ENCODE measurements around the gene SLC30A7. TPM values are rescaled to one million over a fixed set of nuclear protein-coding genes. Genes with fewer than 3 reads are reported as not detected.

The SLC30A7 gene
- total and polyA plus RNA-seq, 4 donors: 6.0 to 38.9 (median 10.9) TPM

DNA sequence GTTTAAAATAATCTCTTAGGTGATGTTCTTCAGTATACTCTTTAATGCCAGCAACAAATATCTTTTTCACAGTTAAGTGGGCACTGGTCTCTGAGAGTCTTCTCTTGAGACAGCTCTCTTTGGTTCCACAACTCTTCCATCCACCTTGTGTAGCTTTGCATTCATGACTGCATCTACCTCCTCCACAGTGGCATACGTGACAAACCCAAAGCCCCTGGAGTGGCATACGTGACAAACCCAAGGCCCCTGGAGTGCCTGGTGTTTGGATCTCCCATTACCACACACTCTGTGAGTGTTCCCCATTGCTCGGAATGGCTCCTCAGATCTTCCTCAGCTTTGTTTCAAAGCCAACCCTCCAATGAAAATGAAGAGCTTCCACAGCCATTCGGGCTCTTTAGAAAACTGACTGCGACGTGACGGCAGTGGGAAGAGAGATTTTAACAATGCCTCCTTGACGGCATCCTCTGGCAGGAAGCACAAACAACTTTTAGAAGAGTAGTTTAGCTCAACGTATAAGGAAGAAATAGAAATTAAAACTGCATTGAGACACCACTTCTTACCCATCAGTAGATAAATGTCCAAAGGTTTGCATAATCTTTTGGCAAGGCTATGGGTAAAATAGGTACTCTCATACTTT is 45.8 kb downstream of the SLC30A7 start:
- no peak for TF ChIP-seq ZBTB33 (IDR thresholded peaks at IDR 0.05)
- no peak for TF ChIP-seq GABPA (IDR thresholded peaks at IDR 0.05 in 1 of 2, conservative IDR thresholded peaks at IDR 0.05 in 1 of 2)
- TF ChIP-seq, protein P1, sequence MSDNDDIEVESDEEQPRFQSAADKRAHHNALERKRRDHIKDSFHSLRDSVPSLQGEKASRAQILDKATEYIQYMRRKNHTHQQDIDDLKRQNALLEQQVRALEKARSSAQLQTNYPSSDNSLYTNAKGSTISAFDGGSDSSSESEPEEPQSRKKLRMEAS (IDR thresholded peaks at IDR 0.05): no peak
- no peak for TF ChIP-seq EGR1 (IDR thresholded peaks at IDR 0.05; ENCODE audit: low read depth in 2 of 2)
- TF ChIP-seq NR2F2 (IDR thresholded peaks at IDR 0.05): no peak
- TF ChIP-seq JUND (IDR thresholded peaks at IDR 0.05): no peak
- no peak for TF ChIP-seq TAF1 (conservative IDR thresholded peaks at IDR 0.05)
- TF ChIP-seq FOXA1 (IDR thresholded peaks at IDR 0.05): no peak
- no peak for TF ChIP-seq SP1 (IDR thresholded peaks at IDR 0.05)
- TF ChIP-seq YY1 (IDR thresholded peaks at IDR 0.05): no peak
- Histone ChIP-seq H3K9me3 (ENCODE audit: control insufficient read depth in 4 of 4, low read length in 3 of 4) (no peaks in the 10 kb centered on the region), H3K27ac (ENCODE audit: low read depth in 1 of 2, low read length in 2 of 2) (no peak overlapping the region), H3K27me3 (ENCODE audit: control insufficient read depth in 4 of 4, insufficient read depth in 4 of 4, low read length in 3 of 4) (no peaks in the 10 kb centered on the region), H3K36me3 (ENCODE audit: control insufficient read depth in 4 of 4, insufficient read depth in 3 of 4, low read depth in 1 of 4, low read length in 3 of 4) (peaks cover 2 to 11% (median 3%) of the 10 kb centered on the region in 4 donors), H3K9ac (ENCODE audit: low read depth in 1 of 2, low read length in 2 of 2) (no peak overlapping the region), H3K4me3 (ENCODE audit: low read depth in 1 of 3, low read length in 3 of 3) (no peak overlapping the region), H3K4me1 (ENCODE audit: control insufficient read depth in 4 of 4, insufficient read depth in 4 of 4, low read length in 3 of 4) (no peaks in the 10 kb centered on the region)
- no peak for DNase-seq (ENCODE audit: low spot score)
- WGBS: 96% methylated on average over 9 of the region's 9 CpGs

DNA sequence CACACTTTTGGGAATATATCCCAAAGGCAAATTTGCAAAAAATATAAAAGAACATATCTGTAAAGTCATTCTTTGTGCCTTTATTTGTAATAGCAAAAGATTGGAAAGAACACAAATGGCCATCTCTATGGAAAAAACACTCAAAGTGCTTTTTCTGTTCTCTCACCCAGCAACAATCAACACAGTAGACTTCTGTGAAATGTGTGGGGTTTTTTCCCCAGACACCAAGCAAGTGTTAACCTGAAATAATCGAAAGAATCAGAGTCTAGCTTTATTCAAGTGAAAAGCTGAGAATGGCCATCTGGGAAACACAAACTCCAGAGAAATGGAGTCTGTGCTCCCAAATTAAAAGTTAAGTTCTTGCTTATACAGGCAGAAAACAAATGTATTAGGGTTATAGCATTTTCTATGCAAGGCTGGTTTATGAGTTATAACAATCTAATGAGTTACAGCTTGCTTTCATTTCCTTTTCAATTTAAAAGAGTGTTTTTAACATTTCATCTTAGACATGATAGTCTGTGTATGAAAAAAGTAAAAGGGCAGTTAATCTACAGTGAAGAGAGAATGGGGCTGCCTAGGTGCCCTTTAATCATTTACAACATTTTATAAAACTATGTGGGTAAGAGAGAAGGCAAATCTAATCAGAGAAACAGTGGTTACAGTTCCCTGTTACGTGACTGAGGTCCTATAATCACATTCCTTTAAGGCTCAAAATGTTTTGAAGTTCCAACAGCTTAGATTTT is 46.6 kb downstream of the SLC30A7 start:
- Histone ChIP-seq H3K27me3 (ENCODE audit: control insufficient read depth in 4 of 4, insufficient read depth in 4 of 4, low read length in 3 of 4) (no peaks in the 10 kb centered on the region), H3K4me1 (ENCODE audit: control insufficient read depth in 4 of 4, insufficient read depth in 4 of 4, low read length in 3 of 4) (no peaks in the 10 kb centered on the region), H3K36me3 (ENCODE audit: control insufficient read depth in 4 of 4, insufficient read depth in 3 of 4, low read depth in 1 of 4, low read length in 3 of 4) (peaks cover 2 to 11% (median 3%) of the 10 kb centered on the region in 4 donors), H3K9me3 (ENCODE audit: control insufficient read depth in 4 of 4, low read length in 3 of 4) (no peaks in the 10 kb centered on the region), H3K4me3 (ENCODE audit: low read depth in 1 of 3, low read length in 3 of 3) (no peak overlapping the region), H3K9ac (ENCODE audit: low read depth in 1 of 2, low read length in 2 of 2) (no peak overlapping the region), H3K27ac (ENCODE audit: low read depth in 1 of 2, low read length in 2 of 2) (no peak overlapping the region)
- no peak for DNase-seq (ENCODE audit: low spot score)
- TF ChIP-seq ZBTB33 (IDR thresholded peaks at IDR 0.05): no peak
- TF ChIP-seq, protein P2, sequence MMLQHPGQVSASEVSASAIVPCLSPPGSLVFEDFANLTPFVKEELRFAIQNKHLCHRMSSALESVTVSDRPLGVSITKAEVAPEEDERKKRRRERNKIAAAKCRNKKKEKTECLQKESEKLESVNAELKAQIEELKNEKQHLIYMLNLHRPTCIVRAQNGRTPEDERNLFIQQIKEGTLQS (IDR thresholded peaks at IDR 0.05): no peak
- TF ChIP-seq HNF4G (IDR thresholded peaks at IDR 0.05): no peak
- TF ChIP-seq RAD21 (IDR thresholded peaks at IDR 0.05): no peak
- no peak for TF ChIP-seq RXRA (IDR thresholded peaks at IDR 0.05)
- TF ChIP-seq HNF4A (conservative IDR thresholded peaks at IDR 0.05): no peak
- no peak for TF ChIP-seq SP1 (IDR thresholded peaks at IDR 0.05)
- TF ChIP-seq, protein P3, sequence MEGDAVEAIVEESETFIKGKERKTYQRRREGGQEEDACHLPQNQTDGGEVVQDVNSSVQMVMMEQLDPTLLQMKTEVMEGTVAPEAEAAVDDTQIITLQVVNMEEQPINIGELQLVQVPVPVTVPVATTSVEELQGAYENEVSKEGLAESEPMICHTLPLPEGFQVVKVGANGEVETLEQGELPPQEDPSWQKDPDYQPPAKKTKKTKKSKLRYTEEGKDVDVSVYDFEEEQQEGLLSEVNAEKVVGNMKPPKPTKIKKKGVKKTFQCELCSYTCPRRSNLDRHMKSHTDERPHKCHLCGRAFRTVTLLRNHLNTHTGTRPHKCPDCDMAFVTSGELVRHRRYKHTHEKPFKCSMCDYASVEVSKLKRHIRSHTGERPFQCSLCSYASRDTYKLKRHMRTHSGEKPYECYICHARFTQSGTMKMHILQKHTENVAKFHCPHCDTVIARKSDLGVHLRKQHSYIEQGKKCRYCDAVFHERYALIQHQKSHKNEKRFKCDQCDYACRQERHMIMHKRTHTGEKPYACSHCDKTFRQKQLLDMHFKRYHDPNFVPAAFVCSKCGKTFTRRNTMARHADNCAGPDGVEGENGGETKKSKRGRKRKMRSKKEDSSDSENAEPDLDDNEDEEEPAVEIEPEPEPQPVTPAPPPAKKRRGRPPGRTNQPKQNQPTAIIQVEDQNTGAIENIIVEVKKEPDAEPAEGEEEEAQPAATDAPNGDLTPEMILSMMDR (IDR thresholded peaks at IDR 0.05; ENCODE audit: low read depth, low read length, missing input control): no peak
- TF ChIP-seq EGR1 (IDR thresholded peaks at IDR 0.05; ENCODE audit: low read depth in 2 of 2): no peak
- no peak for TF ChIP-seq GABPA (IDR thresholded peaks at IDR 0.05 in 1 of 2, conservative IDR thresholded peaks at IDR 0.05 in 1 of 2)
- TF ChIP-seq FOXA2 (IDR thresholded peaks at IDR 0.05): no peak
- WGBS: 93% methylated on average over 2 of the region's 2 CpGs

Measured in liver (tissue), 9 donors.